Activated CD4-positive, alpha-beta T cell treated with anti-CD3 and anti-CD28 coated beads, Interleukin-2, amount 50 U/mL, for 24 hours (primary cell): ENCODE results near the gene ZNF622.

Experiments used
- DNase-seq, 2 donors: peaks; one replicate each; pipeline ENCODE4 v3.0.0-alpha.2; 2020; ENCODE audit warnings: low read depth in 1 of 2, low spot score in 1 of 2

ZNF622 gene

GRCh38 chr5:16431490-16431889 is 34.1 kb downstream of the ZNF622 start:
- no peak for DNase-seq

GRCh38 chr5:16430349-16431089 is 35.1 kb downstream of the ZNF622 start:
- DNase-seq: no peak

- no peak for DNase-seq
These were observed 37.2 kb downstream of the ZNF622 start for GRCh38 chr5:16428359-16428758.

GRCh38 chr5:16427587-16427986 is 38.0 kb downstream of the ZNF622 start:
- DNase-seq: no peak

- no peak for DNase-seq
These were observed 47.1 kb downstream of the ZNF622 start for GRCh38 chr5:16418471-16418922.

- no peak for DNase-seq
These were observed 48.1 kb downstream of the ZNF622 start for GRCh38 chr5:16417398-16418074.

- no peak for DNase-seq
These were observed 50.7 kb downstream of the ZNF622 start for GRCh38 chr5:16414861-16415260.

GRCh38 chr5:16413166-16413860 is 52.3 kb downstream of the ZNF622 start:
- DNase-seq: no peak

GRCh38 chr5:16412556-16412955 is 53.0 kb downstream of the ZNF622 start:
- DNase-seq: no peak

GRCh38 chr5:16411741-16412455 is 53.7 kb downstream of the ZNF622 start:
- DNase-seq: no peak

- no peak for DNase-seq
These were observed 54.4 kb downstream of the ZNF622 start for GRCh38 chr5:16411235-16411634.

GRCh38 chr5:16410338-16410737 is 55.3 kb downstream of the ZNF622 start:
- DNase-seq: no peak

- DNase-seq: no peak
These were observed 59.0 kb downstream of the ZNF622 start for GRCh38 chr5:16406630-16407029.

- DNase-seq: no peak
These were observed 59.6 kb downstream of the ZNF622 start for GRCh38 chr5:16406023-16406422.
